Mucosa of descending colon (tissue), 3 donors: ENCODE results near the gene SLC20A1. TPM values are rescaled to one million over a fixed set of nuclear protein-coding genes. Genes with fewer than 3 reads are reported as not detected.

Source experiments
- ATAC-seq: fragments of 200-7000 bp; cut with Tn5 transposase; one replicate; pipeline ENCODE4 v1.9.1; 2020; ENCODE audit warnings: mild to moderate bottlenecking, moderate library complexity
- DNase-seq, 3 donors: peaks; one replicate each; pipeline ENCODE4 v3.0.0-alpha.2; 2020
- H3K36me3 ChIP-seq: fragments of 200-600 bp; one replicate; pipeline ENCODE4 v1.8.0; 2021; ENCODE audit warnings: low read depth, mild to moderate bottlenecking
- H3K4me1 ChIP-seq: fragments of 200-600 bp; one replicate; pipeline ENCODE4 v1.8.0; 2021; ENCODE audit warnings: low read depth, mild to moderate bottlenecking
- H3K4me3 ChIP-seq: fragments of 200-600 bp; one replicate; pipeline ENCODE4 v1.8.0; 2021; ENCODE audit warnings: mild to moderate bottlenecking
- H3K9me3 ChIP-seq: fragments of 200-600 bp; one replicate; pipeline ENCODE4 v1.8.0; 2021; ENCODE audit warnings: mild to moderate bottlenecking
- intact Hi-C, 2 donors: fragments of 100-400 bp; cut with DNase I in 1 of 2; cut with micrococcal nuclease in 1 of 2; formaldehyde crosslinking; loops; one replicate each; pipeline versions ENCODE4 v1.11.0 to v1.11.1; 2022; cut with DNase I, micrococcal nuclease
- total RNA-seq, 3 donors: library from RNA; stranded (reverse); fragmentation: NEBNext Ultra II Directional in 2 of 3; extraction: Animal tissue kit (Norgen Biotek cat#: 25700) in 2 of 3; gene quantifications; one replicate each; pipeline versions ENCODE4 v1.2.1 to v1.2.4, GENCODE V29; 2021 to 2023
- TF ChIP-seq, protein P1 (sequence below): fragments of 200-600 bp; IDR thresholded peaks from one replicate; pipeline ENCODE4 v1.8.0; 2022; ENCODE audit warnings: antibody characterized with exemption, mild to moderate bottlenecking
- donor health status: DM: no; HTN: no; CAD: no; lungs with moderate emphysema.
- donor health status: DM: no; HTN: no; CAD: no.
- donor health status: DM: no; HTN: yes; CAD: no.

The SLC20A1 gene
- total RNA-seq, 3 donors from 2014 or later = 64.3 to 128 (median 80.6) TPM

DNA sequence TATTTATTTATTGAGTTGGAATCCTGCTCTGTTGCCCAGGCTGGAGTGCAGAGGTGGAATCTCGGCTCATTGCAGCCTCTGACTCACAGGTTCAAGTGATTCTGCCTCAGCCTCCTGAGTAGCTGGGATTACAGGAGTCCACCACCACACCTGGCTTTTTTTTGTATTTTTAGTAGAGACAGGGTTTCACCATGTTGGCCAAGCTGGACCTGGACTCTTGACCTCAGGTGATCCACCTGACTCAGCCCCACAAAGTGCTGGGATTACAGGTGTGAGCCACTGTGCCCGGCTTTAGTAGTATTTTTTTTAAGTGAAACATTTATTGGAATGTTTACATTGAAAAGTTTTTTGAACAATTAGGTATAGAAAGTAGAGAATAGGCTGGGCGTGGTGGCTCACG, 23.9 kb downstream of the SLC20A1 start:
- Histone ChIP-seq H3K4me3 (no peak overlapping the region), H3K4me1 (no peaks in the 10 kb centered on the region), H3K9me3 (no peaks in the 10 kb centered on the region), H3K36me3 (no peaks in the 10 kb centered on the region)
- ATAC-seq (peak; percentile 62), DNase-seq (no peak)
- intact Hi-C loops = no loop called here
- TF ChIP-seq, protein P1, sequence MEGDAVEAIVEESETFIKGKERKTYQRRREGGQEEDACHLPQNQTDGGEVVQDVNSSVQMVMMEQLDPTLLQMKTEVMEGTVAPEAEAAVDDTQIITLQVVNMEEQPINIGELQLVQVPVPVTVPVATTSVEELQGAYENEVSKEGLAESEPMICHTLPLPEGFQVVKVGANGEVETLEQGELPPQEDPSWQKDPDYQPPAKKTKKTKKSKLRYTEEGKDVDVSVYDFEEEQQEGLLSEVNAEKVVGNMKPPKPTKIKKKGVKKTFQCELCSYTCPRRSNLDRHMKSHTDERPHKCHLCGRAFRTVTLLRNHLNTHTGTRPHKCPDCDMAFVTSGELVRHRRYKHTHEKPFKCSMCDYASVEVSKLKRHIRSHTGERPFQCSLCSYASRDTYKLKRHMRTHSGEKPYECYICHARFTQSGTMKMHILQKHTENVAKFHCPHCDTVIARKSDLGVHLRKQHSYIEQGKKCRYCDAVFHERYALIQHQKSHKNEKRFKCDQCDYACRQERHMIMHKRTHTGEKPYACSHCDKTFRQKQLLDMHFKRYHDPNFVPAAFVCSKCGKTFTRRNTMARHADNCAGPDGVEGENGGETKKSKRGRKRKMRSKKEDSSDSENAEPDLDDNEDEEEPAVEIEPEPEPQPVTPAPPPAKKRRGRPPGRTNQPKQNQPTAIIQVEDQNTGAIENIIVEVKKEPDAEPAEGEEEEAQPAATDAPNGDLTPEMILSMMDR = no peak

DNA sequence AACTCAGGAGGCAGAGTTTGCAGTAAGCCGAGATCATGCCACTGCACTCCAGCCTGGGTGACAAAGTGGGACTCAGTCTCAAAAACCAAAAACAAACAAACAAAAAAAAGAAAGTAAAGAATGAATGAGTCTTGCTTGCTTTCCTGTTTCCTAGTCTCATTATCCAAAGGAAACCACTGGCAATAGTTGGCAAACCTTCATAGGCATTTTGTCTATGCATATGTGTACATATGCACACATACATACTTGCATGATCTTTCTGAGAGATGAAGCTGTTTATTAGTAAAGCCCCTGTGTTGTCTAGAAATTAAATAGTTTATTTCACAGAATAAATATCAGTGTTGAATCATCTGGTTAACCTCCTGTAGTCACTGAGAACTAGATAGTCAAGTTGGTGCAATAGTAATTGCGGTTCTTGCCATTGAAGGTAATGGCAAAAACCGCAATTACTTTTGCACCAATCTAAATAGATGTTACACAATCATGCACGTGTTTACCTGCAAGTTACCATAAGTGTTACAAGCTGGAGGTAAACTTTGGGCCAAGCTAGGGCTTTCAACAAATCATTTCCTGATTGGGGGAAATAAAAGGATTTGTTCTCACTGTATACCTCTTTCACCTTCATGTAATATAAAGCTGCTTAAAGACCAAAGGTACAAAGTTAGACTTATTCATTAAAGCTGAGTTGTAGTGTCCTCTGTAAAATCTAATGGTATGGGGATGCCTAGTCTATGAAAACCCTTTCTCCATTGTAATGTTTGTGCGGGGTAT, 24.7 kb downstream of the SLC20A1 start:
- TF ChIP-seq, protein P1 = no peak
- ATAC-seq (peak; percentile 60), DNase-seq (no peak)
- Histone ChIP-seq H3K9me3 (no peaks in the 10 kb centered on the region), H3K4me1 (no peaks in the 10 kb centered on the region), H3K36me3 (no peaks in the 10 kb centered on the region), H3K4me3 (no peak overlapping the region)
- intact Hi-C loops = no loop called here

DNA sequence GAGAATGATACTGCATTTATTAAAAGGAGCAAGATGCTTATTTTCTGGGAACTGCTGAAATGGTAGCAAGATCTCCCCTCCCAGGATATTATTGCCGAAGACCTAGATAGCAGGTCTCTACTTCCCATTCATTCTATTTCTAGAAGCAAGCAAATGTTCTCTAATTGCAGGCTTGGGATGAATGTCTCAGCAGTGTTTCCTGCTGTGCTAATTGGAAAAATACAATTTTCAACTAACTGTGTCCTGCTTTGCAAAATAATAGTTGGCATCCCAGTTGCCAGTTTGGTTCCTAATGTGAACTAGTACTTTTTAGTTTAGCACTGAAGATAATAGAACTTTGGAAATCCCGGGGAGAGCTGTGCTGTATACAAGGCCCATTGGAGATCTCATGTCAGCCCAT, 26.1 kb downstream of the SLC20A1 start:
- intact Hi-C loops = no loop called here

DNA sequence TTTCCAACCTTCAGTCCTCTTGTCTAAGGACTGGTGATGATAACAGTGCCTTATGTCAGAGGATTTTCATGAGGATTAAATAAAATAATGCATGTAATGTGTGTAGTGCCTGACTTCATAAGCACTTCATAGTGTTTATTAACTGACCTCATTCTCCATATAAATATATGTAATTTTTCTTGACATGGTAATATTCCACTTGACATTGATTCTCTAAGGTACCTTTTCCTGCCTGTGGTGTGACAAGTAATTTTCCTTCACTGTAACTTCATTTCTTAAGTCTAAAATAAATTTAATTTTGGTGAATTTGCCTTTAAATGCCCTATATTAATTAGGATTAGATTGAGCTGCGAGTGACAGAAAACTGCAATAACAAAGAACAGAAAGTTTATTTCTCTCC, 27.3 kb downstream of the SLC20A1 start:
- H3K4me1 ChIP-seq = no peaks in the 10 kb centered on the region
- H3K36me3 ChIP-seq = no peaks in the 10 kb centered on the region
- TF ChIP-seq, protein P1 = no peak
- ATAC-seq (no peak), DNase-seq (no peak)
- no peaks in the 10 kb centered on the region for H3K9me3 ChIP-seq
- H3K4me3 ChIP-seq = no peak overlapping the region
- intact Hi-C loops = no loop called here

More for the DNA sequence above, 26.1 kb downstream of the SLC20A1 start:
- TF ChIP-seq, protein P1 = no peak
- H3K36me3 ChIP-seq = no peaks in the 10 kb centered on the region
- no peak for DNase-seq
- H3K4me3 ChIP-seq = no peak overlapping the region
- no peaks in the 10 kb centered on the region for H3K9me3 ChIP-seq
- no peak for ATAC-seq
- no peaks in the 10 kb centered on the region for H3K4me1 ChIP-seq

DNA sequence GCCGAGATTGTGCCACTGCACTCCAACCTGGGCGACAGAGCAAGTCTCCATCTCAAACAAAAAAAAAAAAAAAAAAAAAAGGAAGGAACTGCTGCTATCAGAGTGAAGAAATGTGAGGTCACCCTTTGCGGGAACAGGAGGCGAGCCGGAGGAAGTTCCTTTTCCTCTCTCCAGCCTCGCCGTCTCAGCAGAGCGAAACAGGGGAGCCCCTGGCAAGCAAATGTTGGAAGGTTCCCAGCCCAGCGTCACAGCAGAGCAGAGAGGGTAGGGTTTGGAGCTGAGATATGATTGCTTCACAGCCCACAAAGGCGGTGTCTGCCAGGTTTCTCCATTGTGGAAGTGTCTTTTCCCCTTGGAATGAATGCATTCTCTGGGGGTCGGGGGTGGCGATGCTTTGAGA, 28.5 kb downstream of the SLC20A1 start:
- Histone ChIP-seq H3K4me1 (no peaks in the 10 kb centered on the region), H3K9me3 (no peaks in the 10 kb centered on the region), H3K4me3 (no peak overlapping the region), H3K36me3 (no peaks in the 10 kb centered on the region)
- ATAC-seq (peak; percentile 38), DNase-seq (peak in 2 of 3 donors; percentile 42 to 71)
- TF ChIP-seq, protein P1 = no peak
- intact Hi-C loops = no loop called here
